Breast epithelium (tissue), 4 donors: Measurements from ENCODE around the gene ECHS1. TPM values are rescaled to one million over a fixed set of nuclear protein-coding genes. Genes with fewer than 3 reads are reported as not detected.

Experiments used
- DNase-seq, 2 donors: peaks; one replicate each; pipeline ENCODE4 v3.0.0-alpha.2; 2019; ENCODE audit warnings: low spot score in 2 of 2
- H3K27ac ChIP-seq, 2 donors: fragments of 200-600 bp; sonication (generic) in 1 of 2; one replicate each; pipeline ENCODE4 v1.5.1; 2016 to 2019; ENCODE audit warnings: mild to moderate bottlenecking in 1 of 2
- H3K27me3 ChIP-seq, 2 donors: fragments of 200-600 bp; sonication (generic) in 1 of 2; one replicate each; pipeline versions ENCODE4 v1.5.1 to v1.6.0; 2017 to 2019; ENCODE audit warnings: control low read depth in 1 of 2, mild to moderate bottlenecking in 1 of 2
- H3K36me3 ChIP-seq: fragments of 200-600 bp; one replicate; pipeline ENCODE4 v1.5.1; 2019
- H3K4me1 ChIP-seq, 2 donors: fragments of 200-600 bp; sonication (generic); one replicate each; pipeline ENCODE4 v1.5.1; 2016 to 2019; ENCODE audit warnings: control low read depth in 1 of 2
- H3K4me3 ChIP-seq, 3 donors: fragments of 200-600 bp; sonication (generic); 1 replicate in 2 of 3; 2 replicates in 1 of 3; pipeline ENCODE4 v1.5.1; 2016 to 2019; ENCODE audit warnings: mild to moderate bottlenecking in 3 of 3, moderate library complexity in 2 of 3
- H3K9me3 ChIP-seq, 2 donors: fragments of 200-600 bp; sonication (generic) in 1 of 2; one replicate each; pipeline ENCODE4 v1.5.1; 2016 to 2019; ENCODE audit warnings: control low read depth in 1 of 2
- POLR2A ChIP-seq: fragments of 450-650 bp; IDR thresholded peaks from one replicate; pipeline ENCODE4 v1.6.1; 2016; ENCODE audit warnings: antibody characterized with exemption, mild to moderate bottlenecking, moderate library complexity
- POLR2AphosphoS5 ChIP-seq, 3 donors: sonication (generic); formaldehyde crosslinking; IDR thresholded peaks; one replicate each; pipeline ENCODE4 v1.6.1; 2017; ENCODE audit warnings: antibody characterized with exemption in 3 of 3
- intact Hi-C: fragments of 100-400 bp; cut with DNase I; formaldehyde crosslinking; loops from one replicate; pipeline ENCODE4 v1.15.1; 2023; ENCODE audit warnings: low total_unique reads
- total RNA-seq, 3 donors: library from RNA; depleted of rRNA; stranded (reverse); fragments of >200 nt; gene quantifications; one replicate each; pipeline ENCODE4 v1.1.0, GENCODE V29; 2016
- TF ChIP-seq, protein P1 (sequence below), 3 donors: fragments of 450-650 bp; IDR thresholded peaks; one replicate each; pipeline ENCODE4 v1.5.1; 2016 to 2017; ENCODE audit warnings: antibody characterized with exemption in 3 of 3, mild to moderate bottlenecking in 3 of 3, moderate library complexity in 3 of 3

Gene ECHS1
- total RNA-seq, 3 donors from 2014 or later = 71.8 to 165 (median 84.2) TPM

GRCh38 chr10:133403359-133403758 lies 30.2 kb upstream of the ECHS1 start:
- DNase-seq = no peak
- H3K9me3 ChIP-seq = no peaks in the 10 kb centered on the region
- H3K4me1 ChIP-seq = no peaks in the 10 kb centered on the region
- no peaks in the 10 kb centered on the region for H3K36me3 ChIP-seq
- H3K27ac ChIP-seq = no peak overlapping the region
- H3K4me3 ChIP-seq = no peak overlapping the region
- TF ChIP-seq, protein P1, sequence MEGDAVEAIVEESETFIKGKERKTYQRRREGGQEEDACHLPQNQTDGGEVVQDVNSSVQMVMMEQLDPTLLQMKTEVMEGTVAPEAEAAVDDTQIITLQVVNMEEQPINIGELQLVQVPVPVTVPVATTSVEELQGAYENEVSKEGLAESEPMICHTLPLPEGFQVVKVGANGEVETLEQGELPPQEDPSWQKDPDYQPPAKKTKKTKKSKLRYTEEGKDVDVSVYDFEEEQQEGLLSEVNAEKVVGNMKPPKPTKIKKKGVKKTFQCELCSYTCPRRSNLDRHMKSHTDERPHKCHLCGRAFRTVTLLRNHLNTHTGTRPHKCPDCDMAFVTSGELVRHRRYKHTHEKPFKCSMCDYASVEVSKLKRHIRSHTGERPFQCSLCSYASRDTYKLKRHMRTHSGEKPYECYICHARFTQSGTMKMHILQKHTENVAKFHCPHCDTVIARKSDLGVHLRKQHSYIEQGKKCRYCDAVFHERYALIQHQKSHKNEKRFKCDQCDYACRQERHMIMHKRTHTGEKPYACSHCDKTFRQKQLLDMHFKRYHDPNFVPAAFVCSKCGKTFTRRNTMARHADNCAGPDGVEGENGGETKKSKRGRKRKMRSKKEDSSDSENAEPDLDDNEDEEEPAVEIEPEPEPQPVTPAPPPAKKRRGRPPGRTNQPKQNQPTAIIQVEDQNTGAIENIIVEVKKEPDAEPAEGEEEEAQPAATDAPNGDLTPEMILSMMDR (IDR thresholded peaks at IDR 0.05) = no peak
- TF ChIP-seq POLR2AphosphoS5 (IDR thresholded peaks at IDR 0.05) = no peak
- no peak for TF ChIP-seq POLR2A
- no peaks in the 10 kb centered on the region for H3K27me3 ChIP-seq
- intact Hi-C loops = no loop called here

GRCh38 chr10:133401981-133402725 lies 29.0 kb upstream of the ECHS1 start:
- Histone ChIP-seq H3K9me3 (no peaks in the 10 kb centered on the region), H3K4me1 (no peaks in the 10 kb centered on the region), H3K4me3 (no peak overlapping the region), H3K27ac (no peak overlapping the region), H3K27me3 (no peaks in the 10 kb centered on the region), H3K36me3 (no peaks in the 10 kb centered on the region)
- no peak for DNase-seq
- intact Hi-C loops = no loop called here
- TF ChIP-seq POLR2AphosphoS5 (IDR thresholded peaks at IDR 0.05) = no peak
- TF ChIP-seq POLR2A = no peak
- TF ChIP-seq, protein P1 (IDR thresholded peaks at IDR 0.05) = no peak

DNA sequence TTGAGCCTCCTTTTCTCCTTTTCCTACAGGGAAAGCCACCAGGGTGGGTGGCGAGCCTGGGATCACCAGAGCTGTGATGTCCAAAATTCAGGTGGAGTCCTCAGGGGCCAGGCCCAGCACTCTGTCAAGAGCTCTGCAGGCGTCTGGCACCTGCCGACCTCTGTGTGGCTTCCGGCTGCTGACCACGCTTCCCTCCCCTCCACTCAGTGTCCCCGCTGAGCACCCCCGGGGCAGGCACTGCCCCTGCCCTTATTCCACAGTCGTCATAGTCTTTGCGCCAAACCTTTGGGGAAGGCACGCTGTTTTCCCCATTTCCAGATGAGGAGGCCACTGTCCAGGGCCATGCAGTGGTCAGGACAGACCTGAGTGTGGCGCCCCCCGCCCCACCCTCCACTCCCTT lies 28.3 kb upstream of the ECHS1 start:
- intact Hi-C loops = no loop called here
- no peak overlapping the region for H3K4me3 ChIP-seq
- no peaks in the 10 kb centered on the region for H3K9me3 ChIP-seq
- no peaks in the 10 kb centered on the region for H3K36me3 ChIP-seq
- H3K27ac ChIP-seq = no peak overlapping the region
- no peak for DNase-seq
- no peaks in the 10 kb centered on the region for H3K27me3 ChIP-seq
- no peaks in the 10 kb centered on the region for H3K4me1 ChIP-seq
- TF ChIP-seq, protein P1 (IDR thresholded peaks at IDR 0.05) = no peak
- TF ChIP-seq POLR2A = no peak
- no peak for TF ChIP-seq POLR2AphosphoS5 (IDR thresholded peaks at IDR 0.05)

GRCh38 chr10:133400624-133401424 lies 27.7 kb upstream of the ECHS1 start:
- no peaks in the 10 kb centered on the region for H3K9me3 ChIP-seq
- intact Hi-C loops = no loop called here
- no peak for DNase-seq
- H3K4me3 ChIP-seq = no peak overlapping the region
- no peaks in the 10 kb centered on the region for H3K4me1 ChIP-seq
- H3K27ac ChIP-seq = no peak overlapping the region
- no peaks in the 10 kb centered on the region for H3K36me3 ChIP-seq
- H3K27me3 ChIP-seq = no peaks in the 10 kb centered on the region
- TF ChIP-seq, protein P1 (IDR thresholded peaks at IDR 0.05) = no peak
- TF ChIP-seq POLR2AphosphoS5 (IDR thresholded peaks at IDR 0.05) (no peak), POLR2A (no peak)

- Histone ChIP-seq H3K36me3 (no peaks in the 10 kb centered on the region), H3K27me3 (no peaks in the 10 kb centered on the region), H3K4me1 (peaks cover 3 to 8% of the 10 kb centered on the region in 2 donors), H3K9me3 (no peaks in the 10 kb centered on the region), H3K27ac (no peak overlapping the region), H3K4me3 (no peak overlapping the region)
- intact Hi-C loops = no loop called here
- DNase-seq = no peak
- TF ChIP-seq POLR2A (no peak), POLR2AphosphoS5 (IDR thresholded peaks at IDR 0.05) (no peak)
- TF ChIP-seq, protein P1 (IDR thresholded peaks at IDR 0.05) = no peak
Observed at GRCh38 chr10:133399123-133399601, 26.0 kb upstream of the ECHS1 start.
